GM12892 (cell line): ENCODE data around the gene DAGLA.

Source experiments
- POLR2A ChIP-seq: IDR thresholded peaks from 2 replicates; pipeline ENCODE4 v1.6.1; 2011; ENCODE audit warnings: low read depth, low read length, control low read depth
- POLR2AphosphoS5 ChIP-seq: IDR thresholded peaks from 2 replicates; pipeline ENCODE4 v1.6.1; 2011; ENCODE audit warnings: low read depth, low read length, control low read depth
- TAF1 ChIP-seq: IDR thresholded peaks from 2 replicates; pipeline ENCODE4 v1.6.1; 2011; ENCODE audit warnings: low read depth, mild to moderate bottlenecking, control low read depth, low read length, borderline replicate concordance

GRCh38 chr11:61636676-61637075 lies 43.5 kb upstream of the DAGLA start:
- TF ChIP-seq POLR2A = no peak
- no peak for TF ChIP-seq POLR2AphosphoS5
- TF ChIP-seq TAF1 = no peak
